H1 (cell line): ENCODE results near the gene PODN. TPM values are rescaled to one million over a fixed set of nuclear protein-coding genes. Genes with fewer than 3 reads are reported as not detected.

Experiments used
- CTCF ChIA-PET: fragments of 300-600 bp; sonication (Branson Sonifier 250); formaldehyde crosslinking; loops from one replicate; lab custom pipeline; 2021; ENCODE audit not compliant: partially characterized antibody; lab: Charles Lee
- POLR2A ChIA-PET: fragments of 300-600 bp; sonication (Branson Sonifier 250); formaldehyde crosslinking; loops from one replicate; lab custom pipeline; 2021; ENCODE audit warnings: inconsistent platforms; ENCODE audit not compliant: partially characterized antibody; lab: Charles Lee
- DNase-seq, 2 experiments: peaks; one replicate each; pipeline versions ENCODE4 v3.0.0 to v3.0.0-alpha.2; 2010 to 2022; ENCODE audit warnings: low spot score in 2 of 2, low read depth in 1 of 2, mixed read lengths in 1 of 2
- FAIRE-seq: peaks from 2 replicates; lab custom pipeline; 2011; peaks lifted over from hg19 to GRCh38; lab: Jason Lieb, UNC
- H2AFZ ChIP-seq: 2 replicates; pipeline ENCODE4 v1.8.1; 2012; ENCODE audit warnings: low read length, inconsistent platforms
- H2AK5ac ChIP-seq: 2 replicates; pipeline ENCODE4 v1.6.1; 2013; ENCODE audit warnings: low read depth, low read length
- H2BK120ac ChIP-seq: replicated peaks from 2 replicates; pipeline ENCODE3; 2013; ENCODE audit warnings: low read depth, low read length, inconsistent platforms
- H2BK12ac ChIP-seq: 2 replicates; pipeline ENCODE4 v1.6.1; 2013; ENCODE audit warnings: low read depth, low read length
- H2BK15ac ChIP-seq: 2 replicates; pipeline ENCODE4 v1.6.1; 2013; ENCODE audit warnings: low read length
- H2BK20ac ChIP-seq: 2 replicates; pipeline ENCODE4 v1.6.1; 2013; ENCODE audit warnings: low read length
- H2BK5ac ChIP-seq: 2 replicates; pipeline ENCODE4 v1.6.1; 2013; ENCODE audit warnings: low read depth, low read length
- H3K14ac ChIP-seq: 2 replicates; pipeline ENCODE4 v1.6.1; 2013; ENCODE audit warnings: inconsistent platforms; ENCODE audit not compliant: insufficient read length
- H3K18ac ChIP-seq: 2 replicates; pipeline ENCODE4 v1.6.1; 2013; ENCODE audit warnings: low read length; ENCODE audit errors: extremely low read depth
- H3K23ac ChIP-seq: 2 replicates; pipeline ENCODE4 v1.6.1; 2013; ENCODE audit warnings: inconsistent platforms; ENCODE audit not compliant: insufficient read length
- H3K23me2 ChIP-seq: 2 replicates; pipeline ENCODE4 v1.6.1; 2013; ENCODE audit warnings: low read depth, low read length
- H3K27ac ChIP-seq: 2 replicates; pipeline ENCODE4 v1.6.1; 2011; ENCODE audit warnings: low read depth, low read length, inconsistent platforms
- H3K27me3 ChIP-seq, 4 experiments: replicated peaks in 1 of 4; 1 replicate in 1 of 4; 2 replicates in 3 of 4; pipeline versions ENCODE4 v1.6.1 to v1.8.1; 2011 to 2013; ENCODE audit warnings: low read length in 3 of 4, mild to moderate bottlenecking in 3 of 4, inconsistent platforms in 2 of 4, mixed read lengths in 2 of 4, moderate library complexity in 1 of 4; ENCODE audit not compliant: control insufficient read depth in 3 of 4, insufficient read depth in 3 of 4; ENCODE audit errors: extremely low read depth in 1 of 4
- H3K36me3 ChIP-seq, 4 experiments: 2 replicates each; pipeline versions ENCODE4 v1.6.1 to v1.8.1; 2011 to 2013; ENCODE audit warnings: mild to moderate bottlenecking in 4 of 4, low read length in 3 of 4, moderate library complexity in 2 of 4, control low read depth in 1 of 4, inconsistent platforms in 1 of 4; ENCODE audit not compliant: insufficient read depth in 4 of 4, control insufficient read depth in 2 of 4
- H3K4ac ChIP-seq: replicated peaks from 2 replicates; pipeline ENCODE3; 2013; ENCODE audit warnings: low read length, low read depth, mixed read lengths, inconsistent platforms; ENCODE audit not compliant: insufficient read length
- H3K4me1 ChIP-seq, 4 experiments: replicated peaks in 1 of 4; 1 replicate in 1 of 4; 2 replicates in 3 of 4; pipeline versions ENCODE4 v1.6.1 to v1.8.1; 2011 to 2013; ENCODE audit warnings: low read length in 3 of 4, inconsistent platforms in 2 of 4, mixed read lengths in 1 of 4; ENCODE audit not compliant: insufficient read depth in 4 of 4, control insufficient read depth in 3 of 4
- H3K4me2 ChIP-seq, 2 experiments: 2 replicates each; pipeline versions ENCODE4 v1.6.1 to v1.8.1; 2011 to 2013; ENCODE audit warnings: low read depth in 2 of 2, low read length in 2 of 2, control low read depth in 1 of 2, inconsistent platforms in 1 of 2, mild to moderate bottlenecking in 1 of 2; ENCODE audit not compliant: insufficient read depth in 1 of 2
- H3K4me3 ChIP-seq, 4 experiments: fragments of 200-600, 300-600 bp in 1 of 4; sonication (generic), shearing (Covaris generic), sonication (Bioruptor Twin) in 1 of 4; 2 replicates each; pipeline versions ENCODE4 v1.5.1 to v1.8.1; 2011 to 2016; ENCODE audit warnings: low read length in 4 of 4, low read depth in 3 of 4, control low read depth in 2 of 4, inconsistent platforms in 2 of 4, mild to moderate bottlenecking in 2 of 4, mixed read lengths in 1 of 4, moderate library complexity in 1 of 4; ENCODE audit not compliant: insufficient read depth in 2 of 4; ENCODE audit errors: extremely low read depth in 1 of 4
- H3K56ac ChIP-seq: replicated peaks from 2 replicates; pipeline ENCODE3; 2013; ENCODE audit warnings: low read depth, mild to moderate bottlenecking, mixed read lengths, low read length, inconsistent platforms; ENCODE audit not compliant: insufficient read length
- H3K79me1 ChIP-seq: 2 replicates; pipeline ENCODE4 v1.6.1; 2013; ENCODE audit warnings: low read depth, low read length, control low read depth
- H3K79me2 ChIP-seq, 2 experiments: 2 replicates each; pipeline versions ENCODE4 v1.6.1 to v1.8.1; 2012 to 2013; ENCODE audit warnings: low read length in 2 of 2, mild to moderate bottlenecking in 2 of 2, inconsistent platforms in 1 of 2; ENCODE audit not compliant: insufficient read depth in 2 of 2, control insufficient read depth in 1 of 2
- H3K9ac ChIP-seq, 4 experiments: replicated peaks in 1 of 4; 1 replicate in 1 of 4; 2 replicates in 3 of 4; pipeline versions ENCODE4 v1.6.1 to v1.8.1; 2011 to 2013; ENCODE audit warnings: low read depth in 3 of 4, low read length in 3 of 4, control low read depth in 2 of 4, mild to moderate bottlenecking in 2 of 4, moderate library complexity in 2 of 4, inconsistent platforms in 1 of 4; ENCODE audit errors: extremely low read depth in 1 of 4
- H3K9me3 ChIP-seq, 2 experiments: 2 replicates each; pipeline versions ENCODE4 v1.6.1 to v1.8.1; 2012 to 2013; ENCODE audit warnings: mild to moderate bottlenecking in 2 of 2, moderate library complexity in 2 of 2, control low read depth in 1 of 2, inconsistent platforms in 1 of 2, low read depth in 1 of 2, low read length in 1 of 2, mixed read lengths in 1 of 2; ENCODE audit not compliant: insufficient read depth in 2 of 2
- H4K20me1 ChIP-seq, 2 experiments: replicated peaks in 1 of 2; 2 replicates each; pipeline versions ENCODE3 to v1.8.1; 2011 to 2013; ENCODE audit warnings: inconsistent platforms in 2 of 2, low read length in 2 of 2, mild to moderate bottlenecking in 1 of 2; ENCODE audit not compliant: insufficient read depth in 2 of 2, control insufficient read depth in 1 of 2
- H4K5ac ChIP-seq: 2 replicates; pipeline ENCODE4 v1.6.1; 2013; ENCODE audit warnings: low read length, low read depth, mixed read lengths, inconsistent platforms; ENCODE audit not compliant: insufficient read length
- H4K8ac ChIP-seq: 2 replicates; pipeline ENCODE4 v1.8.0; 2013; ENCODE audit warnings: mild to moderate bottlenecking, moderate library complexity, low read length, inconsistent platforms; ENCODE audit not compliant: insufficient read depth; ENCODE audit errors: extremely low read depth
- H4K91ac ChIP-seq: replicated peaks from 2 replicates; pipeline ENCODE3; 2013; ENCODE audit warnings: low read length, mixed read lengths, inconsistent platforms; ENCODE audit not compliant: insufficient read length
- ASH2L ChIP-seq: fragments of 200-600, 300-600 bp; sonication (generic); IDR thresholded peaks from one replicate; pipeline ENCODE4 v1.7.1; 2017; ENCODE audit warnings: low read length
- EGR1 ChIP-seq: IDR thresholded peaks from 2 replicates; pipeline ENCODE4 v1.6.1; 2011; ENCODE audit warnings: low read depth, low read length, borderline replicate concordance
- EZH2 ChIP-seq: fragments of 200-600 bp; sonication (generic); IDR thresholded peaks from 2 replicates; pipeline ENCODE4 v1.7.1; 2012; ENCODE audit warnings: low read depth, mild to moderate bottlenecking, moderate library complexity, low read length, inconsistent platforms; ENCODE audit not compliant: severe bottlenecking
- RFX5 ChIP-seq: IDR thresholded peaks from 2 replicates; pipeline ENCODE4 v1.6.1; 2011; ENCODE audit warnings: low read depth, low read length, improper control_type of control experiment, borderline replicate concordance
- WGBS, 2 experiments: shearing (Covaris generic) in 1 of 2; methylation state at CpG; one replicate each; pipeline versions ENCODE4 v1.1.6 to v1.1.7; 2013 to 2015; ENCODE audit warnings: low lambda C conversion rate in 2 of 2, mixed read lengths in 2 of 2, inconsistent platforms in 1 of 2, low coverage in 1 of 2, missing lambda C conversion rate in 1 of 2; ENCODE audit not compliant: insufficient replicate concordance in 2 of 2, insufficient coverage in 1 of 2, insufficient read length in 1 of 2; ENCODE audit errors: extremely low coverage in 1 of 2, missing lambda C conversion rate in 1 of 2; 5-methylcytosine and 5-hydroxymethylcytosine counted together
- long read RNA-seq, 2 experiments: library from RNA in 1 of 2; library from capped mRNA in 1 of 2; stranded (forward); transcript quantifications; one replicate each; pipeline ENCODE4 v2.0.0, GENCODE V29; 2021; ENCODE audit warnings: inconsistent platforms in 1 of 2
- polyA minus RNA-seq, 3 experiments: library from RNA; depleted of rRNA, polyadenylated mRNA; stranded (reverse); fragments of >200 nt; gene quantifications; 1 replicate in 2 of 3; 2 replicates in 1 of 3; pipeline ENCODE4 v1.2.3, GENCODE V29; 2011
- polyA plus RNA-seq, 7 experiments: library from polyadenylated mRNA; depleted of rRNA in 3 of 7; stranded (reverse) in 5 of 7; unstranded in 2 of 7; fragments of >200 nt in 5 of 7; fragments of 200-250 nt in 2 of 7; gene quantifications; 1 replicate in 5 of 7; 2 replicates in 1 of 7; 4 replicates in 1 of 7; pipeline versions ENCODE4 v1.2.1 to v1.2.3, GENCODE V29; 2011 to 2013; ENCODE audit warnings: missing spikeins in 2 of 7, mixed read lengths in 2 of 7
- total RNA-seq: library from RNA; stranded (reverse); fragmentation: NEBNext Ultra II Directional; extraction: Animal tissue kit (Norgen Biotek cat#: 25700); gene quantifications from 2 replicates; pipeline ENCODE4 v1.2.1, GENCODE V29; 2021

PODN gene, protein sequence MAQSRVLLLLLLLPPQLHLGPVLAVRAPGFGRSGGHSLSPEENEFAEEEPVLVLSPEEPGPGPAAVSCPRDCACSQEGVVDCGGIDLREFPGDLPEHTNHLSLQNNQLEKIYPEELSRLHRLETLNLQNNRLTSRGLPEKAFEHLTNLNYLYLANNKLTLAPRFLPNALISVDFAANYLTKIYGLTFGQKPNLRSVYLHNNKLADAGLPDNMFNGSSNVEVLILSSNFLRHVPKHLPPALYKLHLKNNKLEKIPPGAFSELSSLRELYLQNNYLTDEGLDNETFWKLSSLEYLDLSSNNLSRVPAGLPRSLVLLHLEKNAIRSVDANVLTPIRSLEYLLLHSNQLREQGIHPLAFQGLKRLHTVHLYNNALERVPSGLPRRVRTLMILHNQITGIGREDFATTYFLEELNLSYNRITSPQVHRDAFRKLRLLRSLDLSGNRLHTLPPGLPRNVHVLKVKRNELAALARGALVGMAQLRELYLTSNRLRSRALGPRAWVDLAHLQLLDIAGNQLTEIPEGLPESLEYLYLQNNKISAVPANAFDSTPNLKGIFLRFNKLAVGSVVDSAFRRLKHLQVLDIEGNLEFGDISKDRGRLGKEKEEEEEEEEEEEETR
- 0.11 and 0.17 TPM in 2 replicates for total RNA-seq
- polyA plus RNA-seq (2011; rRNA removed), result 0.17 and 0.63 TPM in 2 replicates
- polyA plus RNA-seq (2011; cell fraction: cytosol; rRNA removed), result 0.50 TPM
- 0.91 TPM for polyA plus RNA-seq (2011; cell fraction: nucleus; rRNA removed)
- polyA plus RNA-seq (2012, experiment 1 of 2), result 0.17 to 0.42 TPM (median 0.31 TPM) in 4 replicates
- polyA plus RNA-seq (2012, experiment 2 of 2), result 0.22 TPM
- 0.14 TPM for polyA plus RNA-seq (2013, experiment 1 of 2)
- 0.22 TPM for polyA plus RNA-seq (2013, experiment 2 of 2)
- polyA minus RNA-seq (2011; rRNA and poly(A)+ RNA removed), result 0.28 and 0.39 TPM in 2 replicates
- polyA minus RNA-seq (2011; cell fraction: cytosol; rRNA and poly(A)+ RNA removed), result 1.8 TPM
- 0.30 TPM for polyA minus RNA-seq (2011; cell fraction: nucleus; rRNA and poly(A)+ RNA removed)
- long read RNA-seq, experiment 1, result 0 reads
- long read RNA-seq, experiment 2, result 0 reads

DNA sequence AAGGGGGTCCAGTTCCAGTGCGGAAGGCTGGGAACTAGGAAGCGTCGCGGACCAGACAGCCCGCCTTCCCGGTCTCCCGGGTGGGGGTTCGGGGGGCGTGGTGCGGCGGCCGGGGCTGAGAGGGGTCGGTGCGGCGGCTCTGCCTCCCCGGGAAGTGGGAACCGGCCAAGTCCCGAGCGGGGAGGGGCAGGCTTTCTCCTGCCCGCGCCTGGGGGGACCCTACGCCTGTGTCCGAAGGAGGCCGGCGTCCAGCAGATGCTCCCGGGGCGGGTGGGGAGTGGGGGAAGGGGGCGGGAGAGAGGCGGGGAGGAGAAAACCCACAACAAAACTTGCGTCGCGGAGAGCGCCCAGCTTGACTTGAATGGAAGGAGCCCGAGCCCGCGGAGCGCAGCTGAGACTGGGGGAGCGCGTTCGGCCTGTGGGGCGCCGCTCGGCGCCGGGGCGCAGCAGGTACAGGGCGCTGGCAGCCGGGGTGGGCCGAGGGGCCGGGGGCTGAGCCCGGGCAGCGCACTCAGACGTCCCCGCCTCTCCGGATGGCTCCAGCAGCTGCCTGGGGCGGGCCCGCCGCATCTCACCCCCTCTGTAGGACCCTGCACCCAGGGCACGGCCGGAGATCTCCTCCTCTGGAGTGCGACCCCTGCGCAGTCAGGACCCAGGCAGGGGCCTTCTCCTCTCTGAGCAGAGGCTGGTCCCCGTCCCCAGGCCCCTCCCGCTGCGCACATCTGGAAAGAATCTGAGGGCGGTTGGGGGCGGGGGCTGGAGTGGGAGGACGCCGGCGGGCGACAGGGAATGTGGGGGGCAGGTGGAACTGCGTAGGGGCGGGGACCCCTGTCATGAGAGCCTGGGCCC, at the start of gene PODN:
PODN (plus strand) TSS at position 355 of the 849 bp plus-strand sequence. CDS start 7,643 bp downstream, outside the sequence.
- Histone ChIP-seq H2AFZ (peak within 1 kb of the TSS; percentile 54; the same call in 1 of the 2 replicates), H3K27me3 (peaks cover 30 to 56% (median 50%) of the 10 kb centered on the region in 4 experiments), H3K4me1 (peaks cover 0 to 9% (median 3%) of the 10 kb centered on the region in 4 experiments; a peak in 5 of 7 replicates), H2BK20ac (no peak within 1 kb of the TSS), H4K91ac (peak within 1 kb of the TSS; percentile 26), H3K79me1 (no peaks in the 10 kb centered on the region), H3K4me2 (peak within 1 kb of the TSS; percentile 78 to 95), H3K23me2 (peaks cover 11% of the 10 kb centered on the region; the same call in 1 of the 2 replicates), H3K23ac (no peak within 1 kb of the TSS), H2BK12ac (no peak within 1 kb of the TSS; the same call in 1 of the 2 replicates), H3K56ac (no peak within 1 kb of the TSS), H3K9ac (no peak within 1 kb of the TSS; a peak in 2 of 7 replicates), H2BK120ac (no peak within 1 kb of the TSS), H3K27ac (no peak within 1 kb of the TSS), H3K14ac (no peak within 1 kb of the TSS), H3K18ac (peak within 1 kb of the TSS; percentile 24; the same call in 1 of the 2 replicates), H3K4ac (no peak within 1 kb of the TSS), H2BK15ac (no peak within 1 kb of the TSS; the same call in 1 of the 2 replicates), H3K9me3 (no peaks in the 10 kb centered on the region), H3K4me3 (peak within 1 kb of the TSS; percentile 29 to 69 (median 56)), H3K36me3 (no peaks in the 10 kb centered on the region)
- 3% methylated on average over 23 of the region's 73 CpGs; no CpG with 5 or more reads in 1 of the 2 experiments for WGBS, 2 experiments
- FAIRE-seq (no peak), DNase-seq (peak in 1 of 2 experiments; percentile 66)
- CTCF ChIA-PET, result interaction anchor here (0.5 to 2.4 kb wide), 8 partner anchors 9 to 985 kb away, joined by 3 to 5 read pairs (median 3); no protein-coding TSS in a partner anchor
- TF ChIP-seq RFX5 (no peak), EZH2 (peak; percentile 38), ASH2L (peak; percentile 4), EGR1 (no peak)
- TF ChIP-seq, all 59 proteins: peak for 2
- H4K5ac ChIP-seq, result no peak within 1 kb of the TSS
- H4K8ac ChIP-seq, result peak within 1 kb of the TSS; percentile 12
- no peak within 1 kb of the TSS for H2AK5ac ChIP-seq
- POLR2A ChIA-PET, result no interaction called here
- no peak within 1 kb of the TSS for H2BK5ac ChIP-seq
- no peaks in the 10 kb centered on the region for H4K20me1 ChIP-seq
- no peaks in the 10 kb centered on the region for H3K79me2 ChIP-seq
